ENCODE data around the gene PAOX. TPM values are rescaled to one million over a fixed set of nuclear protein-coding genes. Genes with fewer than 3 reads are reported as not detected.
"Not testable (repeated sequence)": the region's sequence is repeated elsewhere in the genome, so short reads cannot be mapped to it uniquely, and the experiment has no call there.

Gene PAOX
- total RNA-seq, 1 experiment from 2014 or later, result 2.1 TPM

DNA sequence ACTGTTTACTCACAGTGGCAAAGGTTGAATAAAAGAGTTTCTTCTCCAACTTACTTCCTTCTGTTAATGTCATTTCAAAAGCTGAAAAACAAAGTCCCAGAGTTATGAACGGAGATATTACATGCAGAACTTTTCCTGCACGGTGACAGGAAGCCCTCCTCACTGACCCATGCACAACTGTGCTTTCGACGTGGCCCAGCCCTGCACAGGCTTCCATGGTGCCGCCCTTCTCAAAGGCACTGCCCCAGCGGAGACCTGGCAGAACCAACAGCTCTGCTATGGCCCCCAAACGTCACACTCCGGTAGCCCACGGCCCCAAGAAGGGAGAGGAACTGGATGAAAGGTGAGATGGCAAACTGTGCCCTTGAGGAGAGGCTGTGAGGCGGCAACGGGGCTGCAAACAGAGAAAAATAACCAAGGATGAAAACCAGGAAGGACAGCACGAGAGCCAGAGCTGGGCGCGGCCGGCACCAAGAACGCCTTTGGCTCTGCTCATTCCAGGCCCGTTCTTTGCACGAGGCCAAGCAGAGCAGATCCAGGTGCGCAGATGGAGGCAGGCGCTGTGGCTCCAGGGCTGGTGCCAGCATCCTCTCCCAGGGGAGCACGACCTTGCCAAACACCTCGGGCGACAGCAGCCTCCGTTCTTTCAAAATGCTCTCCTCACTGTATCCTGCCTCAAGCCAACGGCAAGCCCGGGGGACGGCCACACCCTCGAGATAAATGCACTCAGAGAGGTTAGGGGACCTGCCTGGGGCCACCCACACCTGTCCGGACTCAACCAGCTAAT lies 14.2 kb upstream of the PAOX start:
- DNase-seq (ENCODE audit: low read depth), result no peak

DNA sequence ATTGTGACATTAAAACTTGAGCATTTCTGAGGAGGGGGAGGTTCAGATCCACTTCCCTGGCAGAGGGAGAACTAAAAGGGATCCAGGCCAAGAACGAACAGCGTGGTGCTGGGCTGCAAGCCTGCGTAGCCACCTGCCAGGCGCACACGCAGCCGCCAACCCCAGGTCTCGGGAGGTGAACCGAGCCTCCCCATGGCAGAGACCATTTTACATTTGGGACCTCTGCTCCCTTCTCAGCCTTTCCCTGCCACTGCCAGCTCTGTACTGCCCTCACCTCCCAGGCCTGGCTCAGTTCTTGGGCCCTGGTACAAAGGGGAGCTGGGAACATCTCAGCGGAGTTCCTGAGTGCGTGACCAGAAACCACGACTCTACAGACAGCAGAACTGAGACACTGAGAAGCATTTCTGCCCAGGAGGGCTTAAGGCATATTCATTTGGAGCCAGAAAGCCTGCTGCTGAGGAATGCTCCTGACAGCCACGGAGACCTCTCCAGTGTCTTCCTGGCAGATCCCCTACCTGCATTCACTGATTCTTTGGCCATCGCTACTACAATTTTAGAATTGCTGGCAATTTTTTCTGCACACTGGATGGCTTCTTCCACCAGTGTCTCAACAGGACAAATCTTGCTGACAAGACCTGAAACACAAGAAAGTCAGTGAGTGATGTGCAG lies 13.5 kb upstream of the PAOX start:
- no peak for DNase-seq (ENCODE audit: low read depth)

DNA sequence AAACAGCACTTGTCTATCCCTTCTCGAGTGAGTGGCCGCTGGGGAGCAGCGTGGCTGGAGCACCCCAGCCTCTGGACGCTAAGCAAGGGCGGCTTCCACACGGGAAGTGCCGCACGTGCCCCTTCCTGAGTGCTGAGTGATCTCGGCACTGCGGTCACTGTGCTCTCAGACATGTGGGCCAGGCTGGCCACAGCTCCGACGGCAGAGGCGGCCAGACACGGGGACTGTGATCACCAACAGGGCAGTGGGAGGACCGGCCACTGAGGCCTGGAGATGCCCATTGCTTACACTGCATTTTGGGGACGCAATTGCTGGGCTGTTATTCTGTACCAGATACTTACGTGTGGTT lies 13.0 kb upstream of the PAOX start:
- no peak for DNase-seq (ENCODE audit: low read depth)

DNA sequence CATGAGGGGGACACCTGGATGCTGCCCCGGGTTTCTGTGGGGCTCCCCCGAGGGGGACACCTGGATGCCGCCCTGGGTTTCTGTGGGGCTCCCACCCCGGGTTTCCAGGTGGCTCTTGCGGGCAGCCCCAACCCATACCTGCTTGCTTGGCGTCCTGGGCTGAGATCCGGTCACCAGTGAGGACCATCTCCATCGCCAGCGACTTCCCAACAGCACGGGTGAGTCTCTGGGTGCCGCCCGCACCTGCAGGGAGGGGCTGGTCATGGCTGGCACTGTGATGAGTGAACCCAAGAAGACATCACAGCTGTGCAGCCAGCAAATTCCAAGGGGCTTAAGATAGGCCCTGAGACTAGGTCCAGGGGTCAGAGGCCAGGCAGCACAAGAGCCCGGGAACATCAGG lies 12.3 kb upstream of the PAOX start:
- DNase-seq (ENCODE audit: low read depth), result no peak

DNA sequence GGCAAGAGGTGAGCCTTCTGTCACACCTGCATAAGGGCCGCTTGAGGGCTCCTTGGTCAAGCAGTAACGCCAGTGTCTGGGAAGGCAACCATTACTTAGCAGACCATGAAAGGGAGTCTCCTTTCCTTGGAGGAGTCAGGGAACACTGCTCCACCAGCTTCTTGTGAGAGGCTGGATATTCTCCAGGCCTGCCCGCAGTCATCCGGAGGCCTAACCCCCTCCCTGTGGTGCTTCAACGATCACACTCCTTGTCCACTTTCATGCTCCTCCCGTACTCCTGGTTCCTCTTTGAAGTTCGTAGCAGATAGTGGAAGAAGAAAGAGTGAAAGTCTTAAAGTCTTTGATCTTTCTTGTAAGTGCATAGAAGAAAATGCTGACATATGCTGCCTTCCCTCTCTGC lies 11.6 kb upstream of the PAOX start:
- not testable (repeated sequence) for DNase-seq (ENCODE audit: low read depth)

DNA sequence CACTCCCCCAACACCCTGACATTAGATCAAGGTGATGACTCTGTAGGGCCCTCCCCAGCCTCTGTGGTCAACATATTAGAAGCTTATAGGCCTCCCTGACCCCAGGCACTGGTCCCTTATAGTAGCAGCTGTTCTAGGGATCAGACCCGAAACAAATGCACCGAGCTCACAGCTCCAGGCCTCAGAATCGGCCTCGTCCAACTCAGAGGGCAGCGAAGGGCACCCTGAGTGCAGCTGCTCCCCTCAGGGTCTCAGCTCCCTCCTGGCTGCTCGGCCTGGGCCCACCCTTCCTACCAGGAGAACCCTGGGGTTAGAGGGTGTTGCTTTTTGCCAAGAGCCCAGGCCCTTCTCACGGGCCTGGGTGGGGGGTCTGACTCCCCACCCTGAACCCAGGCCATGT lies 10.9 kb upstream of the PAOX start:
- DNase-seq (ENCODE audit: low read depth), result no peak

DNA sequence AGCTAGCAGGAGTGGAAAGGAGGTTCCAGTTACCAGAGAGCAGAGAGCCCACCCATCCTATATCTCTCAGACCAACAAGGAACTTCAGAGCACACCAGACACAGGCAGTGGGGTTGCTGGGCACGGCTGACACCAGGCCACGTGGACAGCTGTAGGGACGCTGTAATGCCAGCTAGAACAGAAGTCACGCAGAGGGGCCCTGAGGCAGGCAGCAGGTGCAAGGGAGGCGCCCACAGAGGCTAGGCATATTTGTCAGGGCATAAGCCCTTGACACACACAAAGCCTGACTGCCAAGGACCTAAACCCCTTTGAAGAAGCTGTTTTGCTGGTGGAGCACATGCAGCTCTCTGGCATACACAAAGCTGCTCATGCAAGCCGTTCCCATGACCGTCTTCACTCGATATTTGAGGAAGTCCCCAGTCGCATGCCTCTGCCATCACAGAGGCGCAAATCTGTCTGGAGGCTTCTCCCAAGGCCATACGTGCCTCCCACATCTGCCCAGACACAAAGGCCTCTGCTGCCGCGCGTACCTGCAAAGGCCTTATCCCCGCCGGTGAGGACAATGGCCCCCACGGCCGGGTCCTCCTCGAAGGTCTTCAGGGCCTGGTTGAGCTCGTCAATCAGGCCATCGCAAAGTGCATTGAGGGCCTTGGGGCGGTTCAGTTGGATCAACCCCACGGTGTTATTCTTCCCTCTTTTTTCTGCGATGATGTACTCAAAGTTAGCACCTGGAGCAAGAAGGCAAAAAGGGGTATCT lies 8.9 kb upstream of the PAOX start:
- DNase-seq (ENCODE audit: low read depth), result no peak

DNA sequence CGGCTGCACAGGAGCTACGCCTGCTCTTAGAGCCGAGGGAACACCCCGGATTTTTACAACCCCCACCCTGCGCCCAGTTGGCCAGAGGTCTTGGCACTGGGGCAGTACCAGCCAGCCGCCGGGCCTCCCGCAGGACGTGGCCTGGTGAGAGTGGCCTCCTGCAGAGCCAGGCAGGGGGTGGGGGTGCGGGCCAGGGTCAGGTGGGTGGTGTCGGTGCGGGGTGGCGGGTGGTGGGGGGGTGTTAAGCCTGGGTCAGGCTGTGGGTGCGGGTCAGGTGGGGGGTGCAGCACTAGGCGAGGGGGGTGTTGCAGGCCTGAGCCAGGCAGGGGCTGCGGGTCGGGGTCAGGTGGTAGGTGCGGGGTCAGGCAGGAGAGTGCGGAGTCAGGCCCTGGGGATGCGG lies 6.6 kb upstream of the PAOX start:
- DNase-seq (ENCODE audit: low read depth), result no peak

DNA sequence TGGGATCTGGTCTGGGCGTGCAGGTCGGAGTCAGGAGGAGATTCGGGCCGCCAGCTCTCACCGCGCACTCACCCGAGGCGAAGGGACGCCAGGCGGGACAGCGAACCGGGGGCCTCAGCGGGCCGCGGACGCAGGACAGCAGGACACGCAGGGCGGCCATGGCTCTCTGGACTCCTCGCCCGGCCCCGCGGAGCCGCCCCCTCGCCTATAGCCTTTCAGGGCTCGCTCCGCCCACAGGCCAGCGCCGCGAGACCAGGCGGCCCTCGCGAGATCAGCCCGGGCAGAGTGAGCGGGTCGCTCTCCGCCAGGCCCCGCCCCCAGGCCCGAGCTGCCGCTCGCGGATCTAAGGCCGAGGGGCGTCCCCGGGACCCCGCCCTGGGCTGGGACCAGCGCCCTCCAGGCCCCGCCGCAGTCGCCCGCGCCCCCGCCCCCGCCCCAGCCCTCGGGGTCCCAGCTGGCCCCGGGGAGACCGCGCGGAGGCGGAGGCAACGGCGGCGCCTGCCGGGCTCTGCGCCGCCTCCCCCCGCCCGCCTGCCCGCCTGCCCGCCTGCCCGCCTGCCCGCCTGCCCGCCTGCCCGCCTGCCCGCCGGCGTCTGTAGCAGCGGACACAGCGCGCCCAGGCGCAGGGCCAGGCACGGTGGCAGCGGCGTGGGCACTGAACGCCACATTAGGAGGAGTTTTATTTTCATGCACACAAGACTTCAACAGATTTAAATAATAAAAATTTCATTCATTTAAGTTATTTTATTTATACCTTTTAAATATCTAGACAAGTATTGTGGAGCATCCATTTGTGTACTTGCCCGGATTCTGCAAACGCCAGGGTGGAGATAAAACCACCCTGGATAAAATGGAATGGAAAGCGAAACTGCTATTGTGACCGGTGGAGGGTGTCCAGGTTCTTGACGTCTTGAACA lies 5.6 kb upstream of the PAOX start, which contains the start of gene ECHS1:
TSS of gene ECHS1 (minus strand) at position 181 of the 917 bp plus-strand sequence. CDS start at position 160, 21 bp downstream.
- peak; percentile 94 for DNase-seq (ENCODE audit: low read depth)

DNA sequence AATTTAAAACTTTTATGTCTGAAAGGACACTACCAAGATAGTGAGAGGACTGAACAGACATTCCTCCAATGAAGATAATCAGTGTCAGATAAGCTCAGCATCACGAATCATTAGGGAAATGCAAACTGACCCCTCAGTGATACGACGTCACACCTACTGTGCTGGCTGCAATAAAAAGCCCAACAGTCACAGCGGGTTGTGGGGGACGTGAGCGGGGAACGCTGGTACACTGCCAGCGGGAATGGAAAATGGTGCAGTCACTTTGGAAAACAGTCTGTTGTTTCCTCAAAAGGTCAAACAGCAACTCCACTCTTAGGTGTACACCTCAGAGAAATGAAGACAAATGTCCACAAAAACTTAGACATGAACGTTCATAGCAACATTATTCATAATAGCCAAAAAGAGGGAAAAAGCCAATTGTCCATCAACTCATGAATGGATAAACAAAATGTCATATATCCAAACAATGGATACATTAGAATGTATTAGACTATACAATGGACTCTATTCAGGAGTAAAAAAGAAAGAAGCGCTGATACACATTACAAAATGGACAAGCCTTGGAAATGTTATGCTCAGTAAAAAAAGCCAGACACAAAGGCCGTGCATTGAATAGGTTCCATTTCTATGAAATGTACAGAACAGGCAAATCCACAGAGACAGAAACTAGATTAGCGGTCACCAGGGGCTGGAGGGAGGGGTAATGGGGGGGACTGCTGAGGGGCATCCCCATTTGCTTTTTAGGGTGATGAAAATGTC lies 3.5 kb upstream of the PAOX start:
- DNase-seq (ENCODE audit: low read depth), result no peak

DNA sequence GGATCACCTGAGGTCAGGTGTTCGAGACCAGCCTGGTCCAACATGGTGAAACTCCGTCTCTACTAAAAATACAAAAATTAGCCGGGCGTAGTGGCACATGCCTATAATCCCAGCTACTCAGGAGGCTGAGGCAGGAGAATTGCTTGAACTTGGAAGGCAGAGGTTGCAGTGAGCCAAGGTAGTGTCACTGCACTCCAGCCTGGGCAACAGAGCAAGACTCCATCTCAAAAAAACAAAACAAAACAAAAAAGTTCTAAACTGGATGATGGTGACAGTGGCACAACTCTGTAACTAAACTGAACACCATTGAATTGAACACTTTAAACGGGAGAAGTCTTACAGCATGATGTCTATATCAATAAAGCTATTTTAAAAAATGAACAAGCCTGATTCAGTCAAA lies 2.9 kb upstream of the PAOX start:
- not testable (repeated sequence) for DNase-seq (ENCODE audit: low read depth)

DNA sequence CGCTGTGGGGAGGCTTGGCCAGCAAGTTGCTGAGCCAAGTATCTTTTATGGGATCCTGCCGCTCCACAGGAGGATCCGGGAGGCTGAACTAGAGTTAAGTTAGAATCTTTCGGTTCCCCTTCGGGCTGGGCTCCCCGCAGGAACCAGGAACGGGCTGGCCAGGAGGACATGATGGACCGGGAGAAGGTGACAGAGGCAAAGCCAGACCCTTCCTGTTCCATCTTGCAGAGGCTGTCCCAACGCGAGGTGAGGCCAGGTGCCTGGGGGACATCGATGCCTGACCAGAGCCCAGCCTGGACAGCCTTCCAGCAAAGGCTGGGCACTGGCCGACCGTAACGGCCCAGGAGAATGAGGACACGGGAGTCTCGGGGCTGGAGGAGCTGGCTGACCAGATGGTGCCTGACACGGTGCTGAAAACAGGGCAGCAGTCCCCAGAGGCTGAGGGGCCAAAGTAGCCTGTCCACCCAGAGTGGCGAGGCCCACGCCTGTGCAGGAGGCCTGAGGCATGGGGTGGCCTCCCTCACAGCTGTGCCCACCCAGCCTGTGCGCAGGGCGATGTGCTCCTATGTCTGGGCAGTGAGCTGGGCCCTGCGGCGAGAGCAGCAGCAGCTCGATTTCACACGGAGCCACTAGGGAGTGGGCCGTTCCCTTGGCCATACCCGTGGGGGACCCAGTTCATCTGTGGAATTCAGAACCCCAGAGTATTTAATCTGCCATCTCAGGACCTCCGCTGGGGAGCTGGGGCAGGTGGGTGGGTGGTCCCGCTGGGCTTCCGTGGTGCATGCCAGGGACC lies 1.8 kb upstream of the PAOX start:
- no peak for DNase-seq (ENCODE audit: low read depth)

DNA sequence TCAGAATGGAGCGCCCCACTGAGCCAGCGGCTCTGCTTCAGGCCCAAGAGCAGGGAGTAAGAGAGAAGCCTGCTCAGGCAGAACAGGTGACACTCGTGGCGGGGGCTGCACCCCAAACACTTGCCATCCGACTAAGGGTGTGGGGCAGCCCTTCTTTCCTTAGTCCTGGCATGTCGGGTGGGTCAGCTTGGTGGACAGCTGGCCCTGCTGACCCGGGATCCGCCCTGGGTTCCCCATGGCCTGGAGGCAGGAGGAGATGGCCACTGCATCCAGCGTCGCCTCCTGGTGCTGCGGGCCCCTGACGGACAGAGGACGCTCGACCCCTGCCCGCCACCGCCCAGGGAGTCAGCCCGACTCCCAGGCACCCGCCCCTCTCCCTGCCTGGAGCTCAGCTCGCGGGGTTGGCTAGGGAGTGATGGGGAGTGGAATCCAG lies 1.2 kb upstream of the PAOX start:
- DNase-seq (ENCODE audit: low read depth), result no peak

DNA sequence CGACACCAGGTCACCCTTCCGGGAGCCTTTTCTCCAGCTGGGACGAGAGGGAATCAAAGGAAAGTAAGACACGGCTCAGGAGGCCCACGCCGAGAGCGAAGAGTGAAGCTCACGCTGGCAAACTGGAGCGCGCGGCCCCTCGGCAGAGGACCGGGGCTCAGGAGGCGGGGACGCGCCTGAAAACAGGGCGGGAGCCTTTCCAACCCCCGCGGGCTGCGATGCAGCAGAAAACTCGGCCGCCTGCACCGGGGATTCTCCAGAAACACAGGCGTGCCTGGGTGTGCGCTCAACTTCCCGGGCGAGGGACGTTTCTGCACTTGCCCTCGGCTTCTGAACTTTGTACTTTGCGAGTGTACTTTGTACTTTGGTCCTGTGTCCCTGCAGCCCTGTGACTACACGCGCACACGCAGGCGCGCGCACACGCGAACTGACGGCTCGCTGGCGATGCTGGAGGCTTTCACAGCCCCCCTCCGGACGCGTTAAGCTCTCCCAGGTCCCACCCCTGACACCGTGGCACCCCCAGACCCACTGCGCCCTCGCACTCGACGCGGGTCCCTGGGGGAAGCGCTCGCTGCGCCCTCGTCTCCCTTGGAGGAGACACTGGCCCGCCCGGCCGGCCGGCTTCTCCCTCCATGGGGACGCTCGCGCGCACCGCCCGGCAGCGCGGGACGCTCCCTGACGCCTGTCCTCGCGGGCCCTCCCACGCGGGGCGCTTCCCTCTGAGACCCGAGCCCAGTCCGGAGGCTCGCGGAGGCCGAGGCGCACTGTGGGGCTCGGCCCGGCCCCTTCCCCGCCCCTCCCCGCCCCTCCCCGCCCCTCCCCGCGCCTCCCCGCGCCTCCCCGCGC lies 588 bp upstream of the PAOX start:
- peak; percentile 37 for DNase-seq (ENCODE audit: low read depth)

DNA sequence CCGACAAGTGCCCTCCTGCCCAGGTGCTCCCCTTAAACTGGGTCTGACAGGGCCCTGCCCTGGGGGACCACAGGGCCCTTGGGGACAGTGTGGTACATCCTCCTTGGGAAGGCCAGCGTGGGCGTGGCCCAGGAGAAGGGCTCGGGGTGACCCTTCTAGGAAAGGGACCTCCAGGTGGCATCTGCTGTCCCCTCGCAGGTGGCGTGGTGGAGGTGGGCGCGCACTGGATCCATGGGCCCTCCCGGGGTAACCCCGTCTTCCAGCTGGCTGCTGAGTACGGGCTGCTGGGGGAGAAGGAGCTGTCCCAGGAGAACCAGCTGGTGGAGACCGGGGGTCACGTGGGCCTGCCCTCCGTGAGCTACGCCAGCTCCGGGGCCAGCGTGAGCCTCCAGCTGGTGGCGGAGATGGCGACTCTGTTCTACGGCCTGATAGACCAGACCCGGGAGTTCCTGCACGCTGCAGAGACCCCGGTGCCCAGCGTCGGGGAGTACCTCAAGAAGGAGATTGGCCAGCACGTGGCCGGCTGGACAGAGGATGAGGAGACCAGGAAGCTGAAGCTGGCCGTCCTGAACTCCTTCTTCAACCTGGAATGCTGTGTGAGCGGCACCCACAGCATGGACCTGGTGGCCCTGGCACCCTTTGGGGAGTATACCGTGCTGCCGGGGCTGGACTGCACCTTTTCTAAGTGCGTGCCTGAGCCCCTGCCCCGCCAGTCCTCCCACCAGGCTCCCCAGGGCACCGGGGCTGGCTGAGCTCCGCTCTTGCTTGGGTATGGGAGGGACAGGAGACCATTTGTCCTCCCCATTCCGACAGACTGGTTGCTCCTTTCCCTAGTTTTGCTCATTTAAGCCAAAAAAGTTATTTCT lies 972 bp downstream of the PAOX start:
- DNase-seq (ENCODE audit: low read depth), result no peak

DNA sequence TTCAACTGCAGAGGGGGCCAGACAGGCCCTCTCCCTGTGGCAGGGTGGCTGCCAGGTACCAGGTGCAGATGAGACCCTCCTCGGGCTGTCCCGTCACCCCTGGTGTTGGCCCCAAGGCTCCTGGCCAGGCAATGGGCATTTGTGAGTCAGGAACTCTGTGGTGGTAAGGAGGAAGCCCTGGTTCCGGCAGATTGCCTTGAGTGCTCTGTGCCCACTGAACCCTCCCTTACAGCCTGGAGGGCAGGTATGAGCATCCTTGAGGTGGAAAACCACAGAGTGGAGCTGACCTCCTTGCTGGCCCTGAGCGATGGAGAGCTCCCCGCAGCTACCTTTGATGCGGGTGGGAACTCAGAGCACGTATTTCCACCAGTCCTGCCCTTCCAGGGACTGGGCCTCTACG lies 2.0 kb downstream of the PAOX start:
- no peak for DNase-seq (ENCODE audit: low read depth)

DNA sequence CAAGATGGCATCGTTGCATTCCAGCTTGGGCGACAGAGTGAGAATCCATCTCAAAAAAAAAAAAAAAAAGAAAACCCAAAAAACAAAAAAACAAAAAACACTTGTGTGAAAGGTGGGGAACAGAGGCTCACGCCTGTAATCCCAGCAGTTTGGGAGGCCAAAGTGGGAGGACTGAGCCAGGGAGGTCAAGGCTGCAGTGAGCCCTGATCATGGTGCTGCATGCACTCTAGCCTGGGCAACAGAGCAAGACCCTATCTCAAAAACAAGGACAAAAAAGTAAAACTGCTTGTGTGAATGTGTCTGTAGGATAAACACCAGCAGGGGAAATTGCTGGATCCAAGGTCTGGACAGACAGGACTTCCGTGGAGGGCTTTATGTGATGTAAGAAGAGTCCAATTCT lies 4.5 kb downstream of the PAOX start:
- DNase-seq (ENCODE audit: low read depth), result no peak

DNA sequence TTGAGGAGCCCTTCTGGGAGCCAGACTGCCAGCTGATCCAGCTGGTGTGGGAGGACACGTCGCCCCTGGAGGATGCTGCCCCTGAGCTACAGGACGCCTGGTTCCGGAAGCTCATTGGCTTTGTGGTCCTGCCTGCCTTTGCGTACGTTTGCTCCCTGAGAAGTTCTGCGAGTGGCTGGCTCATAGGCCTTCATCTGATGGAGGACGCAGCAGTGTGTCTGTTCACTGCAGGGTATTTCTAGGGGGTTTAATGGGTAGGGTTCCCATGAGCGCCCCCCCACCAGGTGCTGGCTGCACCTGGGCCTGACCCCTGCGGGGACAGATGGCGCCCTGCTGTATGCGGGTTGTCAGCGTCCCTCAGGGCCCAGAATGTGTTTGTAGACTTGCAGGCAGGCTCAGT lies 5.0 kb downstream of the PAOX start:
- DNase-seq (ENCODE audit: low read depth), result no peak
